Measurements from ENCODE around the gene RIOX2.

RIOX2 gene

DNA sequence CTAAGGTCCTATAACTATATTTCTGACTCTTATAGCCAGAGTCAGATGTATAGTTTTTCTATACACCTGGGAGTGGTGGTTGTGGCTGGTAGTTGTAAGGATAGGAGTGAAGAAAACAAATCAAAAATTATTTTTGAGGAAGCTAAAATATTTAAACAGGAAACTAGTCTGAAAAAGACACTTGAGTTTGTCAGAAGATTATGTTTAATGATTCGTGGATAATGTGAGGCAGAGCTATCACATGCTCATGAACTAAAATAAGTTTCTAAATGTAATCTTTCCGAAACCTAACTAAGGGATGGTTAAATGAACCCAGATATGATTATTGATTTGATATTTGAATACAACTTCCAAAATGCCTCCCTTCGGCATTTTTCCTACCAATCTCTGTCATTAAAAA lies 32.5 kb upstream of the RIOX2 start:
- Histone ChIP-seq H3K4me2 (ENCODE audit: low read length) (peak overlapping the region; percentile 30; the same call in 1 of the 2 replicates), H3K4me3 (ENCODE audit: low read depth, low read length, poor library complexity, severe bottlenecking) (no peak overlapping the region), H4K20me1 (ENCODE audit: insufficient read depth, low read length) (no peaks in the 10 kb centered on the region), H3K79me2 (ENCODE audit: insufficient read depth, low read length) (no peaks in the 10 kb centered on the region), H3K4me1 (ENCODE audit: insufficient read depth, low read length, severe bottlenecking) (peaks cover 26% of the 10 kb centered on the region), H3K27me3 (ENCODE audit: insufficient read depth, low read length) (no peaks in the 10 kb centered on the region), H2AFZ (ENCODE audit: low read length) (no peak overlapping the region), H3K9ac (ENCODE audit: low read length) (no peak overlapping the region), H3K36me3 (ENCODE audit: insufficient read depth, low read length) (no peaks in the 10 kb centered on the region), H3F3A (ENCODE audit: insufficient read depth, low read length) (no peaks in the 10 kb centered on the region), H3K9me2 (ENCODE audit: low read depth, low read length) (no peaks in the 10 kb centered on the region), H3K9me3 (ENCODE audit: low read length) (no peaks in the 10 kb centered on the region), H3K27ac (ENCODE audit: low read depth, low read length, poor library complexity, severe bottlenecking) (no peak overlapping the region)
- TF ChIP-seq CTCF (IDR thresholded peaks at IDR 0.05; ENCODE audit: low read length) (no peak), EZH2 (IDR thresholded peaks at IDR 0.05; ENCODE audit: borderline replicate concordance, low read length) (no peak)

DNA sequence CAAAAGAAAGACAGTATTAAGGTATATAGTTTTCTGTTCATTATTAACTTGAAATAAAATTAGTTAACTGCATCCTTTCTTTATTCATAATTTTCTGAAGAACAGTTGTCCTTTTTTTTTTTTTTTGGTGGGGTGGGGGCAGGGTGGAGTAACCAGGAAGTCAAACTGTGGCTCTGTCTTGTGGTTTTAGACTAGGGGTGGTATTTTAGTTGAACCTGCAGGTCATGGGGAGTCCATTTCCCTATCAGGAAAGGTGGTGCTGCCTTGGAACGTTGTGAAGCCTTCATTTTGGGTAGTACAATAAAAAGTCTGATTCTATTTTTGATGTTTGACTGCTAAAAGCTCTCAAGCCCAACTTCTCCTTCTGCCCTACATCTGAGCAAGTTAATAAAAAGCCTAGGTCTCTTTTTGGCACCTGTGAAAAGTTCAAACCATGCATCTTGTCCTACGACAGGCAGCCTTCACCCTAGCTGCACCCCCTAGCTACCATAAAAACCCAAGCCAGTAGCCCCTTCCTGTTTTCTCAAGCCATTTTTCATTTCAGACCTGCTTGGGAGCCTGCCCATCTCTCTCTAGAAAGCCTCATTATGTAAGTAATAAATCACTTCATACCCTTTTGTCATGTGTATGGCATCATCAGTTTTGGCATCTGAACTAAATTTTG lies 31.2 kb upstream of the RIOX2 start:
- TF ChIP-seq CTCF (IDR thresholded peaks at IDR 0.05; ENCODE audit: low read length) (no peak), EZH2 (IDR thresholded peaks at IDR 0.05; ENCODE audit: borderline replicate concordance, low read length) (no peak)
- Histone ChIP-seq H3K27ac (ENCODE audit: low read depth, low read length, poor library complexity, severe bottlenecking) (peak overlapping the region; percentile 70), H3K9me2 (ENCODE audit: low read depth, low read length) (no peaks in the 10 kb centered on the region), H4K20me1 (ENCODE audit: insufficient read depth, low read length) (no peaks in the 10 kb centered on the region), H2AFZ (ENCODE audit: low read length) (peak overlapping the region; percentile 62), H3K4me1 (ENCODE audit: insufficient read depth, low read length, severe bottlenecking) (peaks cover 26% of the 10 kb centered on the region), H3K9ac (ENCODE audit: low read length) (no peak overlapping the region), H3K27me3 (ENCODE audit: insufficient read depth, low read length) (no peaks in the 10 kb centered on the region), H3K4me3 (ENCODE audit: low read depth, low read length, poor library complexity, severe bottlenecking) (no peak overlapping the region), H3K4me2 (ENCODE audit: low read length) (peak overlapping the region; percentile 31), H3F3A (ENCODE audit: insufficient read depth, low read length) (no peaks in the 10 kb centered on the region), H3K9me3 (ENCODE audit: low read length) (no peaks in the 10 kb centered on the region), H3K36me3 (ENCODE audit: insufficient read depth, low read length) (no peaks in the 10 kb centered on the region), H3K79me2 (ENCODE audit: insufficient read depth, low read length) (no peaks in the 10 kb centered on the region)

GRCh38 chr3:98002717-98003116 lies 30.5 kb upstream of the RIOX2 start:
- no peak overlapping the region for H3K4me2 ChIP-seq (ENCODE audit: low read length)
- H3K9ac ChIP-seq (ENCODE audit: low read length), result no peak overlapping the region
- H3K9me3 ChIP-seq (ENCODE audit: low read length), result no peaks in the 10 kb centered on the region

More at GRCh38 chr3:98002717-98003116, 30.5 kb upstream of the RIOX2 start:
- no peak overlapping the region for H2AFZ ChIP-seq (ENCODE audit: low read length)
- H3K9me2 ChIP-seq (ENCODE audit: low read depth, low read length), result no peaks in the 10 kb centered on the region
- H3K36me3 ChIP-seq (ENCODE audit: insufficient read depth, low read length), result no peaks in the 10 kb centered on the region
- H3K4me3 ChIP-seq (ENCODE audit: low read depth, low read length, poor library complexity, severe bottlenecking), result no peak overlapping the region
- H3K4me1 ChIP-seq (ENCODE audit: insufficient read depth, low read length, severe bottlenecking), result peaks cover 26% of the 10 kb centered on the region
- TF ChIP-seq EZH2 (IDR thresholded peaks at IDR 0.05; ENCODE audit: borderline replicate concordance, low read length) (no peak), CTCF (IDR thresholded peaks at IDR 0.05; ENCODE audit: low read length) (no peak)
- H3K79me2 ChIP-seq (ENCODE audit: insufficient read depth, low read length), result no peaks in the 10 kb centered on the region
- H4K20me1 ChIP-seq (ENCODE audit: insufficient read depth, low read length), result no peaks in the 10 kb centered on the region
- H3K27me3 ChIP-seq (ENCODE audit: insufficient read depth, low read length), result no peaks in the 10 kb centered on the region
- H3F3A ChIP-seq (ENCODE audit: insufficient read depth, low read length), result no peaks in the 10 kb centered on the region
- peak overlapping the region; percentile 70 for H3K27ac ChIP-seq (ENCODE audit: low read depth, low read length, poor library complexity, severe bottlenecking)

Measured in OCI-LY1 (cell line).